Upper lobe of left lung (tissue), 6 donors: ENCODE results near the gene FIP1L1. TPM values are rescaled to one million over a fixed set of nuclear protein-coding genes. Genes with fewer than 3 reads are reported as not detected.
"Not testable (repeated sequence)": the region's sequence is repeated elsewhere in the genome, so short reads cannot be mapped to it uniquely, and the experiment has no call there.

Experiments used
- ATAC-seq, 2 donors: fragments of 200-7000 bp; cut with Tn5 transposase; one replicate each; pipeline ENCODE4 v1.9.1; 2022; ENCODE audit warnings: mild to moderate bottlenecking in 2 of 2, moderate library complexity in 2 of 2; ENCODE audit not compliant: low FRiP score in 2 of 2
- DNase-seq, 2 donors: peaks; one replicate each; pipeline ENCODE4 v3.0.0-alpha.2; 2019 to 2020
- H3K27ac ChIP-seq, 4 donors: fragments of 200-600 bp; sonication (generic); one replicate each; pipeline ENCODE4 v1.5.1; 2016 to 2019
- H3K27me3 ChIP-seq, 4 donors: fragments of 200-600 bp; sonication (generic); one replicate each; pipeline ENCODE4 v1.5.1; 2017 to 2019
- H3K36me3 ChIP-seq, 4 donors: fragments of 200-600 bp; sonication (generic); one replicate each; pipeline ENCODE4 v1.5.1; 2016 to 2019
- H3K4me1 ChIP-seq, 4 donors: fragments of 200-600 bp; sonication (generic); one replicate each; pipeline ENCODE4 v1.5.1; 2018 to 2019
- H3K4me3 ChIP-seq, 4 donors: fragments of 200-600 bp; sonication (generic); one replicate each; pipeline ENCODE4 v1.5.1; 2017 to 2019; ENCODE audit warnings: mild to moderate bottlenecking in 2 of 4, moderate library complexity in 1 of 4
- H3K9me3 ChIP-seq, 4 donors: fragments of 200-600 bp; sonication (generic); one replicate each; pipeline ENCODE4 v1.5.1; 2018 to 2019
- EP300 ChIP-seq, 4 donors: sonication (generic); formaldehyde crosslinking; IDR thresholded peaks; one replicate each; pipeline ENCODE4 v1.5.1; 2017; ENCODE audit warnings: antibody characterized with exemption in 4 of 4, control low read depth in 2 of 4
- POLR2A ChIP-seq, 4 donors: fragments of 450-650 bp; IDR thresholded peaks; one replicate each; pipeline ENCODE4 v1.5.1; 2016 to 2017; ENCODE audit warnings: antibody characterized with exemption in 4 of 4, mild to moderate bottlenecking in 2 of 4
- POLR2AphosphoS5 ChIP-seq, 2 donors: sonication (generic); formaldehyde crosslinking; IDR thresholded peaks; one replicate each; pipeline ENCODE4 v1.5.1; 2017; ENCODE audit warnings: antibody characterized with exemption in 2 of 2
- WGBS, 2 donors: methylation state at CpG; one replicate each; pipeline ENCODE4 v1.1.5; 2017 to 2018; 5-methylcytosine and 5-hydroxymethylcytosine counted together
- total RNA-seq, 6 donors: library from RNA; depleted of rRNA in 4 of 6; stranded (reverse); fragments of >200 nt in 4 of 6; gene quantifications; one replicate each; pipeline versions ENCODE4 v1.1.0 to v1.2.1, GENCODE V29; 2016 to 2021
- TF ChIP-seq, protein P1 (sequence below), 6 experiments: fragments of 450-650 bp in 4 of 6; fragments of 200-600 bp in 2 of 6; sonication (generic) in 2 of 6; IDR thresholded peaks; one replicate each; pipeline ENCODE4 v1.5.1; 2016 to 2019; ENCODE audit warnings: antibody characterized with exemption in 6 of 6
- donor health status: DM: no; HTN: no; CAD: no; lungs with moderate emphysema.
- donor health status: DM: no; HTN: yes; CAD: no; lungs with severe emphysema.

Gene FIP1L1, protein sequence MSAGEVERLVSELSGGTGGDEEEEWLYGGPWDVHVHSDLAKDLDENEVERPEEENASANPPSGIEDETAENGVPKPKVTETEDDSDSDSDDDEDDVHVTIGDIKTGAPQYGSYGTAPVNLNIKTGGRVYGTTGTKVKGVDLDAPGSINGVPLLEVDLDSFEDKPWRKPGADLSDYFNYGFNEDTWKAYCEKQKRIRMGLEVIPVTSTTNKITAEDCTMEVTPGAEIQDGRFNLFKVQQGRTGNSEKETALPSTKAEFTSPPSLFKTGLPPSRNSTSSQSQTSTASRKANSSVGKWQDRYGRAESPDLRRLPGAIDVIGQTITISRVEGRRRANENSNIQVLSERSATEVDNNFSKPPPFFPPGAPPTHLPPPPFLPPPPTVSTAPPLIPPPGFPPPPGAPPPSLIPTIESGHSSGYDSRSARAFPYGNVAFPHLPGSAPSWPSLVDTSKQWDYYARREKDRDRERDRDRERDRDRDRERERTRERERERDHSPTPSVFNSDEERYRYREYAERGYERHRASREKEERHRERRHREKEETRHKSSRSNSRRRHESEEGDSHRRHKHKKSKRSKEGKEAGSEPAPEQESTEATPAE
- 10 to 100 TPM; 30.0 to 67.9 (median 39.7) TPM for total RNA-seq

DNA sequence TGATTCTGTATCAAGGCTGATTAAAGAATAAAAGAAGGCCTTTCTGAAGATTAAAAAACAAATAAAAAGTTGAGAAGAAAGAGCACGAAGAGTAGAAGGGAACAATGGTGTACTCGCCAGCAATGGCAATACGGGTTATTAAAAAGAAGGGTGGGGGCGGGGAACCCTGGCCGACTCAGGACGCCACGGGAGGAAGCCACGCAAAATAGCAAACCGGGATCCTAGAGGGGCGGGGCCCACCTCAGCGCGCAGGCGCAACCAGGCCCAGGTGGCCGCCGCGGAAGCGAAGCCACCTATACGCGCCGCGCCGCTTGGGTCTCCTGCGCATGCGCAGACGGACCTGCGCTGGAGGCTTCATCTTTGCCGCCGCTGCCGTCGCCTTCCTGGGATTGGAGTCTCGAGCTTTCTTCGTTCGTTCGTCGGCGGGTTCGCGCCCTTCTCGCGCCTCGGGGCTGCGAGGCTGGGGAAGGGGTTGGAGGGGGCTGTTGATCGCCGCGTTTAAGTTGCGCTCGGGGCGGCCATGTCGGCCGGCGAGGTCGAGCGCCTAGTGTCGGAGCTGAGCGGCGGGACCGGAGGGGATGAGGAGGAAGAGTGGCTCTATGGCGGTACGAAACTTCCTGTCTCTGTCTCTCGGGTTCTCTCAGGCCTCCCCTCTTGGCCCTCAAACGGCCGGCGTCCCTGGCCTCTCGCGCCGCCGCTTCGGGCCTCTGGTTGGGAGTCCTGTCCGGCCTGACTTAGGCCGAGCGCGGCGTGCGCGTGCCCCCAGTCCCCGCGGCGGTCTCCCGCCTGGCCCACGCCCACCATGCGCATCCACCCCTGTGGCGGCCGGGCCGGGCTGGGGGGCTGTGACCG is at the start of gene FIP1L1:
FIP1L1 (plus strand) TSS at position 323 of the 852 bp plus-strand sequence; CDS start at position 521, 198 bp downstream.
- H3K27me3 ChIP-seq: no peaks in the 10 kb centered on the region
- peaks cover 0 to 7% (median 2%) of the 10 kb centered on the region in 4 donors for H3K36me3 ChIP-seq
- TF ChIP-seq EP300 (IDR thresholded peaks at IDR 0.05): no peak
- TF ChIP-seq POLR2AphosphoS5 (IDR thresholded peaks at IDR 0.05): peak; percentile 85 to 97
- TF ChIP-seq, protein P1, sequence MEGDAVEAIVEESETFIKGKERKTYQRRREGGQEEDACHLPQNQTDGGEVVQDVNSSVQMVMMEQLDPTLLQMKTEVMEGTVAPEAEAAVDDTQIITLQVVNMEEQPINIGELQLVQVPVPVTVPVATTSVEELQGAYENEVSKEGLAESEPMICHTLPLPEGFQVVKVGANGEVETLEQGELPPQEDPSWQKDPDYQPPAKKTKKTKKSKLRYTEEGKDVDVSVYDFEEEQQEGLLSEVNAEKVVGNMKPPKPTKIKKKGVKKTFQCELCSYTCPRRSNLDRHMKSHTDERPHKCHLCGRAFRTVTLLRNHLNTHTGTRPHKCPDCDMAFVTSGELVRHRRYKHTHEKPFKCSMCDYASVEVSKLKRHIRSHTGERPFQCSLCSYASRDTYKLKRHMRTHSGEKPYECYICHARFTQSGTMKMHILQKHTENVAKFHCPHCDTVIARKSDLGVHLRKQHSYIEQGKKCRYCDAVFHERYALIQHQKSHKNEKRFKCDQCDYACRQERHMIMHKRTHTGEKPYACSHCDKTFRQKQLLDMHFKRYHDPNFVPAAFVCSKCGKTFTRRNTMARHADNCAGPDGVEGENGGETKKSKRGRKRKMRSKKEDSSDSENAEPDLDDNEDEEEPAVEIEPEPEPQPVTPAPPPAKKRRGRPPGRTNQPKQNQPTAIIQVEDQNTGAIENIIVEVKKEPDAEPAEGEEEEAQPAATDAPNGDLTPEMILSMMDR (IDR thresholded peaks at IDR 0.05): peak in 2 of 6 experiments; percentile 18 to 27
- peak in 3 of 4 donors; percentile 67 to 87 (median 78) for TF ChIP-seq POLR2A (IDR thresholded peaks at IDR 0.05)
- 0% methylated on average over 38 to 82 of the region's 85 CpGs for WGBS, 2 donors
- peak; percentile 97 to 99 for DNase-seq
- peak within 1 kb of the TSS; percentile 89 to 93 (median 91) for H3K27ac ChIP-seq
- ATAC-seq: peak; percentile 97 to 99
- H3K4me3 ChIP-seq: peak within 1 kb of the TSS; percentile 77 to 95 (median 85)
- H3K9me3 ChIP-seq: no peaks in the 10 kb centered on the region
- peaks cover 16 to 25% (median 20%) of the 10 kb centered on the region in 4 donors for H3K4me1 ChIP-seq

DNA sequence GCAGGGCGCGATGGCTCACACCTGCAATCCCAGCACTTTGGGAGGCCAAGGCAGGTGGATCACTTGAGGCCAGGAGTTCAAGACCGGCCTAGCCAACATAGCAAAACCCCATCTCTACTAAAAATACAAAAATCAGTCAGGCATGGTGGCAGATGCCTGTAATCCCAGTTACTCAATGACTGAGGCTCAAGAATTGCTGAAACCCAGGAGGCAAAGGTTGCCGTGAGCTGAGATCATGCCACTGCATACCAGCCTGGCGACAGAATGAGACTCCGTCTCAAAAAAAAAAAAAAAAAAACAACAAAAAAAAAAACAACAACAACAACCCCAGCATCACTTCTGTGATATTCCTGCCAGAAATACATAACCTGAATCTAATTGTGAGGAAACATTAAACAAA is 42.5 kb upstream of the FIP1L1 start:
- not testable (repeated sequence) for H3K27me3 ChIP-seq, DNase-seq, H3K9me3 ChIP-seq, ATAC-seq, H3K27ac ChIP-seq, H3K4me3 ChIP-seq, H3K4me1 ChIP-seq, H3K36me3 ChIP-seq
- 95 to 98% methylated on average over 6 of the region's 6 CpGs for WGBS, 2 donors

DNA sequence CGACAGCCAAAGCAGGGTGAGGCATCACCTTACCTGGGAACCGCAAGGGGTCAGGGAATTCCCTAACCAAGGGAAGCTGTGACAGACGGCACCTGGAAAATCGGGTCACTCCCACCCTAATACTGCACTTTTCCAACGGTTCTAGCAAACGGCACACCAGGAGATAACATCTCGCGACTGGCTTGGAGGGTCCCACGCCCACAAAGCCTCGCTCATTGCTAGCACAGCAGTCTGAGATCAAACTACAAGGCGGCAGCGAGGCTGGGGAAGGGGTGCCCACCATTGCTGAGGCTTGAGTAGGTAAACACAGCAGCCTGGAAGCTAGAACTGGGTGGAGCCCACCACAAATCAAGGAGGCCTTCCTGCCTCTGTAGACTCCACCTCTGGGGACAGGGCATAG is 37.3 kb upstream of the FIP1L1 start:
- DNase-seq, H3K9me3 ChIP-seq, ATAC-seq, H3K4me1 ChIP-seq, H3K36me3 ChIP-seq, H3K4me3 ChIP-seq, H3K27ac ChIP-seq, H3K27me3 ChIP-seq: not testable (repeated sequence)
- WGBS, 2 donors: 93 to 98% methylated on average over 12 of the region's 12 CpGs

DNA sequence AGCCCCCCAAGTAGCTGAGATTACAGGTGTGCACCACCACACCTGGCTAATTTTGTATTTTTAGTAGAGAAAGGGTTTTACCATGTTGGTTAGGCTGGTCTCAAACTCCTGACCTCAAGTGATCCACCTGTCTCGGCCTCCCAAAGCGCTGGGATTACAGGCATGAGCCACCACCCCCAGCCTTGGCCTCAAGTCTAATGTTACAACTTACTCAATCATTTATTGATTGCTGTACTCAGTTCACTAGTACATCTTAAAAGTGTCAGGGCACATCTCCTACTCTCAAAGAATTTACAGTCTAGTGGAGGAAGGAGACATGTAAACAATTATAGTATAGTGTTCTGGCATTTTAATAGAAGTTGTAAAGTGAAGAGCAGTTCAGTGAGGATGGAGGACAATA is 31.0 kb upstream of the FIP1L1 start:
- DNase-seq, H3K27me3 ChIP-seq, H3K9me3 ChIP-seq, H3K27ac ChIP-seq, H3K4me3 ChIP-seq, H3K36me3 ChIP-seq, H3K4me1 ChIP-seq, ATAC-seq: not testable (repeated sequence)
- 91 to 95% methylated on average over 2 of the region's 2 CpGs for WGBS, 2 donors

DNA sequence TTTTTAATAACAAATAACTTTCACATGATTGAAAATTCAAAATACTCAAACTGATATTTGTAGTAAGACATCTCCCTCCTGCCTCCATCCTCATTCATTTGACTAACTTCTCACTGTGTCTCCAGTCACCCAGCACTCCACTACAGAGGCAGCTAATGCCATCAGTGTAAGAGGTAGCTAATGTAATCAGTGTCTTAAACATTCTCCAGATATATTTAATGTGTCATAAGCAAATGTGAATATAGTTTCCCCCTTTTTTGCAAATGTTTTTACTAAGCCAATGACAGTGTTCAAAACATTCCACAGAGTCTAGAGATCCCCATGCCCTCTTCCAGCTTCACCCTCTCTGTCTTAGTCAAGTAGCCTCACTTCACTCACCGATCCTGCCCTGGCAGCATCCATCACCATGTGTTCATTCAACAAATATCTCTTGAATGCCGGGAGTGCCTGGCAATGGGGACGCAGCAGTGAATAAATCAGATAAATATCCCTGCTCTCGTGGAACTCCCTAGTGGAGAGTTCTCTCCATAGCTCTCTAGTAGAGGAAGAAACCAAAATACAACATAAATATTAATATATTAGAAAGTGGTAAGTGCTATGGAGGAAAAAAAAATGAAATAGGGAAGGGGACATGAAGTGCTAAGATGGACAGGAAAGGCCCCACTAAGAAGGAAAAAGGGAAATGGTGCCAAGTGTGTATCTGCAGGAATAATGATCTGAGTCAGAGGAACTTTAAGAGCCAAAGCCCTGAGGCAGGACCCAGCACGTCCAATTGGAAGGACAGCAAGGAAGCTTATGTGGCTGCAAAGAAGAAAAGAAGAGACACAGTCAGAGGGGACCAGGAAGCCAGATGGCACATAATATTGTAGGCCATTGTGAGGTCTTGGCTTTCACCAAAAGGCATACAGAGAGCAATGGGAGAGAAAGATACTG is 30.3 kb upstream of the FIP1L1 start:
- Histone ChIP-seq H3K4me1 (no peaks in the 10 kb centered on the region), H3K27ac (no peak overlapping the region), H3K27me3 (no peaks in the 10 kb centered on the region), H3K9me3 (no peaks in the 10 kb centered on the region), H3K4me3 (no peak overlapping the region), H3K36me3 (peaks cover 0 to 15% (median 2%) of the 10 kb centered on the region in 4 donors)
- DNase-seq (no peak), ATAC-seq (no peak)
- WGBS, 2 donors: 60 to 62% methylated on average over 5 of the region's 5 CpGs
- no peak for TF ChIP-seq POLR2AphosphoS5 (IDR thresholded peaks at IDR 0.05)
- TF ChIP-seq EP300 (IDR thresholded peaks at IDR 0.05): no peak
- TF ChIP-seq, protein P1 (IDR thresholded peaks at IDR 0.05): no peak
- TF ChIP-seq POLR2A (IDR thresholded peaks at IDR 0.05): no peak
